SIG-M5 (cell line): ENCODE measurements around the gene ELL3.
"Not testable (repeated sequence)": the region's sequence is repeated elsewhere in the genome, so short reads cannot be mapped to it uniquely, and the experiment has no call there.

ENCODE experiments used
- DNase-seq: peaks from one replicate; lab custom pipeline; 2025; lab: John Stamatoyannopoulos, UW

The ELL3 gene, protein sequence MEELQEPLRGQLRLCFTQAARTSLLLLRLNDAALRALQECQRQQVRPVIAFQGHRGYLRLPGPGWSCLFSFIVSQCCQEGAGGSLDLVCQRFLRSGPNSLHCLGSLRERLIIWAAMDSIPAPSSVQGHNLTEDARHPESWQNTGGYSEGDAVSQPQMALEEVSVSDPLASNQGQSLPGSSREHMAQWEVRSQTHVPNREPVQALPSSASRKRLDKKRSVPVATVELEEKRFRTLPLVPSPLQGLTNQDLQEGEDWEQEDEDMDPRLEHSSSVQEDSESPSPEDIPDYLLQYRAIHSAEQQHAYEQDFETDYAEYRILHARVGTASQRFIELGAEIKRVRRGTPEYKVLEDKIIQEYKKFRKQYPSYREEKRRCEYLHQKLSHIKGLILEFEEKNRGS

DNA sequence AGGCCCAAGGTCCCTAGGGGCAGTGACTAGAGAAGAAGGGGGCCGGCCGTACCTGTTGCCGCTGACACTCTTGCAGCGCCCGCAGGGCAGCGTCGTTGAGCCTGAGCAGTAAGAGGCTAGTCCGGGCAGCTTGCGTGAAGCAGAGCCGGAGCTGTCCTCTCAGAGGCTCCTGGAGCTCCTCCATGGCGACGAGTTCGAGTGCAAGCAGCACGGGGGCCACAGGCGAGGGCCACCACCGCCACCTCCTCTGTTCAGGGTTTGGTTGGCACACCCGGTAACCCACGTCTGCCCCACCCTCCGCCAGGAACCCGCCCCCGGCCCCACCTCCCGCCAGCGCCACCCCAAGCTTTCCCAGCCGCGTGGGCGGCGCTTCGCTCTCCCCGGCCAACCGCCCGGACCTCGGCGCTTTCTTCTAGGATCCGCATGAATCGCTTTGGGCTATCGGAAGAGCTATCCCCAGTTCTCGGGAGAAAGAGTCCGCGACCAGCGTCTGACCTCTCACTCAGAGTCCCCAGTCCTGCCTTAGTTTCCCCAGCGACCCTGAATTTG, at the start of gene ELL3:
Gene ELL3 (minus strand): TSS at position 249 of the 549 bp plus-strand sequence. CDS start 65 bp downstream, at position 184.
- no peak for DNase-seq

DNA sequence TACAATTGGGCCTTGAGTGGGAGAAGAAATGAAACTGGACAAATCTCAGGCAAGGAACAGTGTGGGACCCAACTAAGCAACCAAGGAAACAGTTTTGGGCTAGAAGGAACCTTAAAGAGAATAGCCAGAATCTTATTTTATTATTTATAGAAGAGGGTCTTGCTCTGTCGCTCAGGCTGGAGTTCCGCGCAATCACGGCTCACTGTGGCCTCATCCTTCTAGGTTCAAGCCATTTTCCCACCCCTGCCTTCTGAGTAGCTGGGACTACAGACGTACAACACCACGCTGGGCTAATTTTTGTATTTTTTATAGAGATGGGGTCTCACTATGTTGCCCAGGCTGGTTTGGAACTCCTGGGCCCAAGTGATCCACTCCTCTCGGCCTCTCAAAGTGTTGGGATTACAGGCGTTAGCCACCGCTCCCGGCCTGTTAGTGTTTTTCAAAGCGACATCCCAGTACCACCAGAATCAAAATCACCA, 49.3 kb upstream of the ELL3 start:
- no peak for DNase-seq

DNA sequence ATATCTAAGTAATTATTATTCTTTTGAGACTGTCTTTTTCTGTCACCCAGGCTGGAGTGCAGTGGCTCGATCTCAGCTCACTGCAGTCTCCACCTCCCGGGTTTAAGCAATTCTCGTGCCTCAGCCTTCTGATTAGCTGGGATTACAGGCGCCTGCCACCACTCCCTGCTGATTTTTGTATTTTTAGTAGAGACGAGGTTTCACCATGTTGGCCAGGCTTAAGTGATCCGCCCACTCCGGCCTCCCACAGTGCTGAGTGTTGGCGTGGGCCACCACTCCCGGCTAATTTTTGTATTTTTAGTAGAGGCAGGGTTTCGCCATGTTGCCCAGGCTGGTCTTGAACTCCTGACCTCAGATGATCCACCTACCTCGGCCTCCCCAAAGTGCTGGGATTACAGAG, 48.5 kb upstream of the ELL3 start:
- not testable (repeated sequence) for DNase-seq

DNA sequence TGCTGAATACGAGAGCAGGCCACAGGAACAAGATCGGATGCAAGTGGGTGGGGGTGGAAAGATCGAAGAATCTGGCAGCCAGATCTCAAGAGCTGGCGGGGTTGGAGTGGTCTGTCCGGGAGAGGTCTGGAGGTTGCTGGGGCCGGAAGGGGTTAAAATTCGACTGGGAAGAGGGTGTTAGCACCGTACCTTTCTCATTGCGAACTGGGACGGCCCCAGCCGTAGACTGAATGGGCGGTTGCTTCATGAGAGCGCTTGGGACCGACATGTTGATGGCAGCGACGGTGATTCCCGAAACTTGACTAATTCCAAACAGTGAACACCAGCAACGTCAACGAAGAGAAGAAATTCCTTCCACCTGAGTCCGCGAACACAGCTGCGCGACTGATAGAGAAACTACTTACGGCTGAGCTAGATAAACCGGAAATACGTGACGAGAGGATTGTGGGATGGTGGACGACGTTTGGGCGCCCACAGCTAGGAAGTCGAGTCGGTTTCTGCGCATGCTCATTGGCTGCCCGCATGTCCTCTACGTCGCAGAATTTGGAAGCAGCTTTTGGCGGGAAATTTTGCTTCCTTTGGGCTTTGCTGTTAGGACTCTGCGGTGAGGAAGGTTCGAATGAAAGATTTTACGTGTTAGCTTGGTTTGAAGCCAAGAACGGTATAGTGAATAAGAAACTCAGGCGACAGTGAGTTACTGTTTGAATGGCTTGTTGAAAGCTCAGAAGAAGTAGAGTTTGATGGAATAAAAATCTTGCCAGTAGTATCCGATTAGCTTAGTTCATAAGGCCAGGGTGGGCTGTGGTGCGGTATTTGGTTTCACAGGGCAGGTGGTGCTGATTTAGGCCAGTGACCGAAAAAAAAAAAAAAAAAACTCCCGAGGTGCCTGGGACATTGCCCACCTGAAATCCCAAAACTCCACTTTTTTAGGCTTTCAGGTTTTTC, 47.8 kb upstream of the ELL3 start, which contains the start of gene MFAP1:
Gene MFAP1 (minus strand): TSS at position 389 of the 945 bp plus-strand sequence. CDS start 121 bp downstream, at position 268.
- peak; percentile 56 for DNase-seq

DNA sequence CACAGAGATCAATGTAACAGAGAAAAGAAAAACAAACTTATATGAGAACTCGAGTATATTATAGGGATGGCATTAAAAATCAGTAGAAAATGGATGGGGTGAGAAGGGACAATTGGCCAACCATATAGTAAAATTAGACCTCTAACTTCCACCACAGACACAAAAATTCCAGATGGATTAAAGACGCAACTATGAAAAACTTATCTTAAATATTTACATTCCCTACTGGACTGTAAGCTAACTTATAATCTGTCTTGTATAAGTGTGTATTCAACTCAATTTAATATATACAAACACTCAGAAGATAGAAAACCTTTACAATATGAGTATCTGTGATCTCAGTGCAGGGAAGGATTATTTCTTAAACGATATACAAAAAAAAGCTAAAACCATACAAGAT, 44.7 kb upstream of the ELL3 start:
- DNase-seq: no peak

DNA sequence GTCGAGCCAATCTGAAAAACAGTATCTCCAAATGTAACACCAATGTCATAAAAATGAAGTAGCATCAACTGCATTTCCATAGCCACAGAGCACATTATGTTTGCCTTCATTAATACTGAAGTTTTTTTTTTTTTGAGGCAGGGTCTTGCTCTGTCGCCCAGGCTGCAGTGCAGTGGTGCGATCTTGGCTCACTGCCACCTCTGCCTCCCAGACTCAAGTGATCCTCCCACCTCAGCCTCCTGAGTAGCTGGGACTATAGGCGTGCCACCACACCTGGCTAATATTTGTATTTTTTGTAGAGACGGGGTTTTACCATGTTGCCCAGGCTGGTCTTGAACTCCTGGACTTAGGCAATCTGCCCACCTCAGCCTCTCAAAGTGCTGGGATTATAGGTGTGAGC, 38.3 kb upstream of the ELL3 start:
- DNase-seq: not testable (repeated sequence)

DNA sequence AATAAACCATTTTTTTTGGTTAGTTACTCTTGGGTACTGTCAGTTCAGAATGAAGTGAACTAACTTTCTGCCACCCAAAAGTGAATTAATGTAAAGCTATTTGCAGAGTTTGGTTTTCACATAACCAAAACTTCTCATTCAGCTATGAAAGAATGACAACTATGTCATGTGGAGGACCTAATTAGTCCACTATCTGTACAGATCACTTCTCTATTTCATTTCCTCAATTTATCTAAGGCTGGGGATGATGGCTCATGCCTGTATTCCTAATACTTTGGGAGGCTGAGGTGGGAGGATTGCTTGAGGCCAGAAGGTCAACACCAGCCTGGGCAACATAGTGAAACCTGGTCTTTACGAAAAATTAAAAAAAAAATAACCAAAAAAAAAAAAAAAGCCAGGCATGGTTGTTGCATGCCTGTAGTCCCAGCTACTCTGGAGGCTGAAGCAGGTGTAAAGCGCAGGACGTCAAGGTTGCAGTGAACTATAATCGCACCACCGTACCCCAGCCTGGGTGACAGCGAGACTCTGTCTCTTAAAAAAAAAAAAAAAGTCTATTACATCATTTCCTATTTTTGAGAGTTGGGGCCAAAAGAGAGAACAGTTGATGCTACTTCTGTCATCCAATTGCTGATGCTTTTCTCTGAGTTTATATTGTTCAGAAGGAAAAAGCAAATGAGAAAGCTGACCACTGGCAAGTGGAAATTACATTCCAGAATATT, 32.4 kb upstream of the ELL3 start:
- DNase-seq: no peak

DNA sequence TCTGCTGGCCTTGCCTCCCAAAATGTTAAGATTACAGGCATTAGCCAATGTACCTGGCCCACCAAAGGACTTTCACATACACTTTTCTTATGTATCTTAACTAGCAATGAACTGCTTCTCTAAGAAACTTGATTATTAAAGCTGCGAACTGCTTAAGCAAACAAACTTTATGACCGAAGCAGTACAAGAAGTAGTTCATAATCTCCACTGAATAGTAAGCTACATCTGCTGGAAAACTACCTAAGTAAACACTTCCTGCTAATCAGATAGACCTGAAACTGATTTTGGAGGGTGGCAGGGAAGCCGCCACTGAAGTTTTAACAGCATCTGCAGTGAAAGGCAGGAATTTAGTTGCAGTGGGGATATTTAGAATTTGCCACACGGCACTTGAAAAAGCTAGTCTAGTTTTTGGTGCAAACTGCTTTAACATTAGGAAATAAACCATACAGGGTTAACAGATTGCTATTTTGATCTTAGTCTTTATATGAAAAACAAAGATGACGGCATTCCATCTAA, 31.7 kb upstream of the ELL3 start:
- no peak for DNase-seq

DNA sequence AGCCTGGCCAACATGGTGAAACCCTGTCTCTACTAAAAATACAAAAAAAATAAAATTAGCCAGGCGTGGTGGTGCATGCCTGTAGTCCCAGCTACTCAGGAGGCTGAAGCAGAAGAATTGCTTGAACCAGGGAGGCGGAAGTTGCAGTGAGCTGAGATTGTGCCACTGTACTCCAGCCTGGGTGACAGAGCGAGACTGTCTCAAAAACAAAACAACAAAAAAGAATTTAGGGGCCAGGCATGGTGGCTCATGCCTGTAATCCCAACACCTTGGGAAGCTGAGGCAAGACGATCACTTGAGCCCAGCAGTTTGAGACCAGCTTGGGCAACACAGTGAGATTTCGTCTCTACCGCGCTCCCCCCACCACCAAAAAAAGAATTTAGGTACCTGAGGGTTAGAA, 25.9 kb upstream of the ELL3 start:
- not testable (repeated sequence) for DNase-seq

DNA sequence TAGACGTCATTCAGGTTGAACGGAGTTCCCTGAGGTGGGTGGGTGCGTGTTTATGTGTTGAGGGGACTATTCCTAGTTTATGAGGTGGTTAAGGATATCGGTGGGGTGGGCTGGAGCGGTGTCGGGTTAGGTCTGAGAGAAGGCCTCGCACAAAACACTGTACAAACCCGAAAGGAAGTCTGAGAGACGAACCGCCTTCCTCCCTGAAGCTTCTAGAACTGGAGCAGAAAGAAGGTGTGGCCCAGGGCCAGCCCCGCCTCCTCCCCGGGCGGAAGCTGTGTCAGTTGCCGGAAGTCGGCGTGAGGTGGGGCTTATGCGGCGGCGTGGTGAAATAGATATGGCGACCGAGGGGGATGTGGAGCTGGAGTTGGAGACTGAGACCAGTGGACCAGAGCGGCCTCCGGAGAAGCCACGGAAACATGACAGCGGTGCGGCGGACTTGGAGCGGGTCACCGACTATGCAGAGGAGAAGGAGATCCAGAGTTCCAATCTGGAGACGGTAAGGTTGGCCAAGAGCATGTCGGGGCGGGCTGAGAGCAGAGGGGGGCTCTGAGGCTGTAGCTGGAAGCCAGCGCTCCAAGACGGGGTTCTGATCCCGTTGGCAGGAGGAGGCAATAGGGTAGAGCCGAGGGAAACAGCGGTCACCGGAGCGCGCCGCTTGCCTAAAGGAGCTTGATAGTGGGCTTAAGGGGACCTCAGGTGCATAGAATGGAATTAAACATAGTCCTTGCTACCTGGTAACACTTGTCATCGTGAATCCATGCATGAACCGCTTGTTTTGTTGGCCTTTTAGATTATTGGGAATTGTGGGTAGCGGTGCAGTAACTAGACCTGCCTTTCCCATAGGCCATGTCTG, 23.7 kb upstream of the ELL3 start, which contains the start of gene HYPK:
Gene HYPK (plus strand): TSS at position 314 of the 856 bp plus-strand sequence. CDS start 24 bp downstream, at position 338.
- DNase-seq: no peak

DNA sequence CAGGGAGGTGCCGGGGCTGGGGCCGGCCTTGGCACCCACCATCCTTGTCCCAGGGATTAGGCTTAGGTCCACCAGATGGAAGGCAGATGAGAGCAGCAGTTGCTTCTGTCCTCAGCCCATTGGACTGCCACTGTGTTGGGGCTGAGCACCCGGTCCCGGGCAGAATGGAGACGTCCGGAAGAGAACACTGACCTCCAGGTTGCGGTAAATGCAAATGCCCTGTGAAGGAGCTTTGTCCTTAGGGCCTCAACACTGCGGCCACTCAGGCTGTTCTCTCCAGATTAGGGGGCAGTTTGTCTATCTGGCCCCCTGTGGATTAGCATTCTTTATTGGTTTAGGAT, 23.1 kb upstream of the ELL3 start, which contains the start of gene SERINC4:
Gene SERINC4 (minus strand): TSS at position 276 of the 341 bp plus-strand sequence. CDS start 234 bp downstream, at position 42.
- no peak for DNase-seq

DNA sequence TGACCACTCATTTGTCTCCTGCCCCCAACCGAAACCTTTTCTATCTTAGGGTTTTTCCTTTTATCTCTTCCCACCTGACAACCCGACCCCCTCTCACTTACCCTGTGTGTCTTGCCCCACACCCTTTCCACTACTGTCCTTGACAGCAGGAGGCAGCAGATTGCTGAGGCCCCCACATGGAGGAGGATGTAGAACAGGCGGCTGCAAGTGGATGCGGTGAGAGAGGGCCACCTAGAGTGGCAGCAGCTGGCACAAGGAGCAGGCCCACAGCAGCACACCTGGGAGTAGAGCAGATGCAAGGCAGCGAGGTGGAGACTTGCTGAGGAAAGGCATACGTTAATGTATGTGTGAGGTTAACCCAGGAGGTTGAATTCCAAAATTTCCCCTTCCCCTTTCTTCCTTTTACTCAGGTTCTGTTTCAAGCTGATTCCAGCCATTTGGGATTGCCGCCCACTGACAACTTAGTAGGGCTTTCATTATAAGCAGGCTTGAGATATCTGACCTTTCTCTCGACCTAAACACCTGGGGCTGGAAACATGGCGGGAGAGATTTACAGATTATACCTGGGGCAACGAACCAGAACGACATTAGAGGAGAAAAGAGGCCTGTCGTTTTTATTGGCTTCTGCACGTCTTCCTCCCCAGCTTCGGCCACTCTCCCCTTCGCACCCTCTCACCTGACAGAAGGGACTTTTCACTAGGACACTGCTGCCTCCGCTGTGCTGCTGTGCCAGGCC, 22.6 kb upstream of the ELL3 start:
- no peak for DNase-seq

DNA sequence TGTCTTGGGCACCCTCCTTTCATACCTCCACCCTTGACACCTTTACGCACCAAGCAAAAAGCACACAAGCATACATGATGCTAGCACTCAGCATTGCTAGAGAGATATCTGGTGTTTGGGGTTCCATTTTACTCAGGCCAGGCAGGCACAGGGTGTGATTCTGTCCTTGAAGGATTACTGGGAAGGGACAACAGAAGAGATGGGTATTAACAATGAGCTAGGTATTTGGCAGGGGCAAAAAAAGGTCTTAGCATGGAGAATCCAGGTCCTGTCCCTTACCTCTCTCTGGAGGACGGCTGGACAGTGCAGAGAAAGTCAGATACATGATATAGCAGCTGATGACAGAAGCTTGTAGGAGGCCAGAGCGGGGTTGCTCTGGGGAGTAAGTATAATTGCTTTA, 19.8 kb upstream of the ELL3 start:
- DNase-seq: no peak

DNA sequence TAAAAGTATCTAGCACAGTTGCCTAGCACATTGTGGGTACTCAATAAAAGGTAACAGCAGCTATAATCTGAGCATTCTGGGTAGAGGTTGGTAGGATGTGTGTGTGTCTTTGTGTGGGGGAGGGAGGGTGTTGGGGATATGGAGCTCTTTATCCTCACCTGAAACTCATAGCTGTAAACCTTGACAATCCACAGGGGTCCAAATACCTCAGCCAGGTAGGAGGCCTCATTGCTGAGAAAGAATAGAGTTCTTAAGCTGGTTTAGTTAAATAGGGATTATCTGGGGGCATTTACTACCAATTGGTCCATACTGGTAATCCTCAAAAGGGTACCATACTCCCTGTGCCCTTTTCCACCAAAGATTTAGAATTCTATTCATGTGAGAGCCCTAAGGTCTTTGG, 19.2 kb upstream of the ELL3 start:
- no peak for DNase-seq

DNA sequence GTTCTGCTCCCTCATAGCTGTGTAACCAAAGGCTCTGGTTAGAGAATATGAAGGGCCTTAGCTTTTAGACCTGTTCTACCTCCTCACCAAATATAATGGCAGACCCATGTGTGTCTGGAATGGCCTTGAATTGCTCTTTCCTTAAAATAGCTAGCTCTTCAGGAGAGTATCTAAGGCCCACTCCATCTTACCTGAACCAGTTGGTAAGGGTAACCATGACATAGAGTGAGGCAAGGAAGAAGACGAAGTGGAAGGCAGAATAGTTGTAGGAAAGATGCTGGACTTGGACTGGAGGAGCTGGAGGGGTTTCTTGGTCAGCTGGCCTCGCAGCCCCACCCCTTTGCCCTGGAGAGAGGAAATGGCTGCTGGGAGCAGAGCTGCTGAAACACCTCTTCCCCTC, 18.4 kb upstream of the ELL3 start:
- DNase-seq: no peak

DNA sequence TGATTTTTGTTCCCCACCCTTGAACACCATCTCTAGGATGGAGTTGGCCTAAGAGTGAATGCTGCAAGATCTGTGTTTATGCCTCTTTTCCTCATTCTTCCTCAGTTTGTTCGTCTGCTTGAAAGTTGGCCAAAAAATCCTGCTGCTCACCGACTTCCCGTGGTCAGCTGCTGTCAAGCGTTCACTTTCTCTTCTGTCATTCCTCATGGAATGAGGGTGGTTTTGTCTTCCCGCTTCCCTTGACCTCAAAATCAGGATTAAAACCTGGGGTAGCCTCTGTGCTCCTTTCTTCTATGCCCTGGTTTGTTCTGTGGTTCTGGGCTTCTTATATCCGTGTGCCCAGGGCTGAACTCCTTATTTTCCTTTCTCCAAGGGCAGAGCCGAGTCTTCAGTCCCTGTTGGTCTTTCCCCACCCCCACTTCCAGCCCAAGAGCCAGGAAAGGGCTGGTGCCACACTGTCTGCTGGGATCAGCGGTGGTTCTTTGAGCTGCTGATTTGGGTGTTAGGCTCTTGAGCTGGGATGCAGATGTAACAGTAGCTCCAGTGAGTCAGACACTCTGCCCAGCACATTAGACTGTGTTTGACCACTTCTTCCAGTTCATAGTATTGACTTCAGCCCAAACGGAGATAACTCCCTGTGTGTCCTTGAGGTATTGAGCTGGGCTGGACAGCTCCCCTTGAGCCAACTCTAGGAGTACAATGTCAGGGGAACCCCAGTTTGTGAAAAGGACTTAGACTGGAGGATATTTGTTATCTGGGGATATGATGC, 17.7 kb upstream of the ELL3 start:
- DNase-seq: no peak

DNA sequence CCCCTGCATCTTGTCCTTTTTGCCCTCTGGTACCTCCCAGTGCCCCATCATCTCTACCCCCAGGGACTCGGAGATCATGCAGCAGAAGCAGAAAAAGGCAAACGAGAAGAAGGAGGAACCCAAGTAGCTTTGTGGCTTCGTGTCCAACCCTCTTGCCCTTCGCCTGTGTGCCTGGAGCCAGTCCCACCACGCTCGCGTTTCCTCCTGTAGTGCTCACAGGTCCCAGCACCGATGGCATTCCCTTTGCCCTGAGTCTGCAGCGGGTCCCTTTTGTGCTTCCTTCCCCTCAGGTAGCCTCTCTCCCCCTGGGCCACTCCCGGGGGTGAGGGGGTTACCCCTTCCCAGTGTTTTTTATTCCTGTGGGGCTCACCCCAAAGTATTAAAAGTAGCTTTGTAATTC, 16.9 kb upstream of the ELL3 start:
- DNase-seq: no peak

DNA sequence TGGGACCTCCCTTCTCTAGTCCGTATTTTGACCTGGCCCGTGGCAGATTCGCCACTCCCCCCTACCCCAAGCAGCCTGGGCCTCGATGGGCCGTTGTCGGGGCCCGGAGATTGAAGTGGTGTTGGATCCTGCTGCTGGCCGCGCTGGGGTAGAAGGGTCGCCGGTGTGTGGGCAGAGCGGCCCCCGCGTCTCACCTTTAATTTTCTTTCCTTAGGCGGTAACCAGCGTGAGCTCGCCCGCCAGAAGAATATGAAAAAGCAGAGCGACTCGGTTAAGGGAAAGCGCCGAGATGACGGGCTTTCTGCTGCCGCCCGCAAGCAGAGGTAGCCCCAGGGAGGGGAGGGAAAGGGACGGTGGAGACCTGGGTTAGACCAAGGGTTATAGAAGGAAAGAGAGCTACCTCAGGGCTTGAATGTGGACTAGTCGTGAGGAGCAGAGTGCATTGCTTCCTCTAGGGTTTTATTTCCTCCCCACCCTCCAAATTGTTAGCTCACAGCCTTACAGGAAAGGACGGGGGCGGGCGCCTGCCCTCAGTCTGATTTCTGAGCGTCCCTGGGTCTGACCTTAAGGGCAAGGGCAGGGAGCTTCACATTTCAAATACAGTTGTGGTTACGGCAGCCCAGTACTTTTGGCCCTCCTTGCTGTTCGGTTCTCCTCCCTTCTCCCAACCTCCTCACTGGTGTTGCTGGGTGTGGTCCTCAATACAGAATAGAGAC, 16.2 kb upstream of the ELL3 start:
- no peak for DNase-seq
